ENCODE measurements around the gene PRODH2. TPM values are rescaled to one million over a fixed set of nuclear protein-coding genes. Genes with fewer than 3 reads are reported as not detected.

The PRODH2 gene
- polyA plus RNA-seq, 2 donors: not detected

DNA sequence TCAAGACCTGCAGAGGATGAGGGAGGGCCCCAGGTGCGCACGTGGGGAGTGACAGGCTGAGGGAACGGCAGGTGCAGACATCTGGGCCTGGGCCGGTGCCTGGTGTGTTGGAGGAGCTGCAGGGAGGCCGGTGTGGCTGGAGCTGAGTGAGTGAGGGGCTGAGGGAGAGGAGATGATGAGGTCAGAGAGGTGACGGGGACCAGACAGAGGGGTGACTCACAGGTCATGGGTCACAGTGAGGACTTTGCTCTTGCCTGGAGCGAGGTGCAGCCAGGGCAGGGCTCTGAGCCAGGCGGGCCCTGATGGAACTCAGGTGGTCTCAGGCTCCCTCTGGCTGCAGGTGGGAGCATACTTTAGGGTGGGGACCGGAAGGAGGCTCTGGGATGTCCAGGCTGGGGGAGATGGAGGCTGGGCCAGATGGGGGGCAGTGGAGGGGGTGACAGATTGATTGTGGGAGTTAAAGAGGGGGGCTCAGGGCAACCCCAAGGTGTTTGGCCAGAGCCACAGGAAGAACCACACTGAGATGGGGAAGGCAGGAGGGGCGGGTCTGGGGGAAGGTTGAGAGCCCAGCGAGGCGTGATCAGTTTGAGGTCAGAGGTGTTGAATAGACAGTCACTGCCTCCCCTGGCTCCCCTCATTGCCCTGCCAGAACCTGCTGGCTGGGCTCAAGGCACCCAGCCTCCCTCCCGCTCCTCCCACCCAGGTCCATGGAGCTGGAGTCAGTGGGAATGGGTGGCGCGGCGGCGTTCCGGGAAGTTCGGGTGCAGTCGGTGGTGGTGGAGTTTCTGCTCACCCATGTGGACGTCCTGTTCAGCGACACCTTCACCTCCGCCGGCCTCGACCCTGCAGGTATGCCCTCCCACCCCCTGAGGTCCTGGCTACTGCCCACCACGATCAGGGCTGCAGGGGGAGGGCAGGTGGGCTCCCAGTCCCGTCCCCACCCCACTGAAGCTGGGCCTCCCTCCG, 28.9 kb downstream of the PRODH2 start:
- no peaks in the 10 kb centered on the region for H3K27me3 ChIP-seq (ENCODE audit: control insufficient read depth in 1 of 2, insufficient read depth in 2 of 2, low read length in 2 of 2)
- no peaks in the 10 kb centered on the region for H3K9me3 ChIP-seq (ENCODE audit: control insufficient read depth in 2 of 2, insufficient read depth in 1 of 2, low read depth in 1 of 2, low read length in 1 of 2)
- peaks cover 0 to 20% of the 10 kb centered on the region in 2 donors for H3K36me3 ChIP-seq (ENCODE audit: control insufficient read depth in 2 of 2, insufficient read depth in 2 of 2, low read length in 1 of 2)
- no peak overlapping the region for H3K4me3 ChIP-seq (ENCODE audit: low read depth in 1 of 2, low read length in 2 of 2)
- peaks cover 0 to 2% of the 10 kb centered on the region in 2 donors for H3K4me1 ChIP-seq (ENCODE audit: control insufficient read depth in 2 of 2, insufficient read depth in 2 of 2, low read length in 1 of 2)
- WGBS, 2 donors: 86 to 87% methylated on average over 26 to 28 of the region's 28 CpGs
- no peak overlapping the region for H3K27ac ChIP-seq (ENCODE audit: low read depth in 2 of 2, low read length in 1 of 2)

DNA sequence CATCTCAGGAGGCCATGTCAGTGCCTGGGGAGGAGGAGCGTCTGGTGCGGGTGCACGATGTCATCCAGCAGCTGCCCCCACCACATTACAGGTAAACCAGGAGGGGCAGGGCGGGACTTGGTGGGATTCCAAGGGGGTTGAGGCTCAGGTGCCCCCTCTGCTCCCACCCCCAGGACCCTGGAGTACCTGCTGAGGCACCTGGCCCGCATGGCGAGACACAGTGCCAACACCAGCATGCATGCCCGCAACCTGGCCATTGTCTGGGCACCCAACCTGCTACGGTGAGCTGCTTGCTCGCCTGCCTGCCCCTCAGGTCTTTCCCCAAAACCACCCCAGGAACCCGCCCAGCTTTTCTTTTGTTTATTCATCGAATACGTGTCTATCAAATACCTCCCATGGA, 30.1 kb downstream of the PRODH2 start:
- WGBS, 2 donors: 95% methylated on average over 12 of the region's 12 CpGs
- no peak overlapping the region for H3K27ac ChIP-seq (ENCODE audit: low read depth in 2 of 2, low read length in 1 of 2)
- no peak overlapping the region for H3K4me3 ChIP-seq (ENCODE audit: low read depth in 1 of 2, low read length in 2 of 2)
- peaks cover 0 to 20% of the 10 kb centered on the region in 2 donors for H3K36me3 ChIP-seq (ENCODE audit: control insufficient read depth in 2 of 2, insufficient read depth in 2 of 2, low read length in 1 of 2)
- H3K4me1 ChIP-seq (ENCODE audit: control insufficient read depth in 2 of 2, insufficient read depth in 2 of 2, low read length in 1 of 2): peaks cover 0 to 2% of the 10 kb centered on the region in 2 donors
- no peaks in the 10 kb centered on the region for H3K27me3 ChIP-seq (ENCODE audit: control insufficient read depth in 1 of 2, insufficient read depth in 2 of 2, low read length in 2 of 2)
- no peaks in the 10 kb centered on the region for H3K9me3 ChIP-seq (ENCODE audit: control insufficient read depth in 2 of 2, insufficient read depth in 1 of 2, low read depth in 1 of 2, low read length in 1 of 2)

DNA sequence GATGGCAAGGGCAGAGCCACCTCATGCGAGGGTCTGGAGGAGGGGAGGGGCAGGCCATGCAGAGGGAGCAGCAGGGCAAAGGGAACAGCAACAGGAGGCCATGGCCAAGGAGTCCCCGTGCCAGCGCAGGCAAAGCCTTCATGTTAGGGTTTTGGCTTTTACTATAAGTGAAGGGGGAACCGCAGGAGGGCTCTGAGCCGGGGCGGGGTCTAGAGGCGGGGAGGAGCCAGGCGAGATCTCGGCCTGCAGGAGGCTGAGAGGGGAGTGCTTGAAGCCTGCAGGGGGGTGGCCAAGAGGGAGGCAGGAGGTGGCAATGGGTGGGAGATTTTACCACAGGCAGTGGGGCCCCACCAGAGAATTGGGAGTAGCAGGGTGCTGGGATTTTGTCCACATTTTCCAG, 31.0 kb downstream of the PRODH2 start:
- H3K4me3 ChIP-seq (ENCODE audit: low read depth in 1 of 2, low read length in 2 of 2): no peak overlapping the region
- H3K36me3 ChIP-seq (ENCODE audit: control insufficient read depth in 2 of 2, insufficient read depth in 2 of 2, low read length in 1 of 2): peaks cover 0 to 18% of the 10 kb centered on the region in 2 donors
- 82 to 91% methylated on average over 9 of the region's 9 CpGs for WGBS, 2 donors
- no peaks in the 10 kb centered on the region for H3K9me3 ChIP-seq (ENCODE audit: control insufficient read depth in 2 of 2, insufficient read depth in 1 of 2, low read depth in 1 of 2, low read length in 1 of 2)
- no peaks in the 10 kb centered on the region for H3K27me3 ChIP-seq (ENCODE audit: control insufficient read depth in 1 of 2, insufficient read depth in 2 of 2, low read length in 2 of 2)
- H3K4me1 ChIP-seq (ENCODE audit: control insufficient read depth in 2 of 2, insufficient read depth in 2 of 2, low read length in 1 of 2): peaks cover 0 to 2% of the 10 kb centered on the region in 2 donors
- H3K27ac ChIP-seq (ENCODE audit: low read depth in 2 of 2, low read length in 1 of 2): no peak overlapping the region

DNA sequence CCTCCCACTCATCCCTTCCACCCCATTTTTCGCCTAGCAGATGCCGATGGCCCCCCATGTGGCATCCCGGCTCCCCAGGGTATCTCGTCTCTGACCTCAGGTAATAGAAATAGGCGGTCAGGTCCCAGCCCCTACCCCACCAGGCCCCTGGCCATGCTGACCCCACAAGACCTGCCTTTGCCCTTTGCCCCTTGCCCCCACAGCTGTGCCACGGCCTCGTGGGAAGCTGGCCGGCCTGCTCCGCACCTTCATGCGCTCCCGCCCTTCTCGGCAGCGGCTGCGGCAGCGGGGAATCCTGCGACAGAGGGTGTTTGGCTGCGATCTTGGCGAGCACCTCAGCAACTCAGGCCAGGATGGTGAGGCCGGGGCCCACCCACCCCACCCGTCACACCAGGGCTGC, 31.9 kb downstream of the PRODH2 start:
- Histone ChIP-seq H3K4me3 (ENCODE audit: low read depth in 1 of 2, low read length in 2 of 2) (no peak overlapping the region), H3K27me3 (ENCODE audit: control insufficient read depth in 1 of 2, insufficient read depth in 2 of 2, low read length in 2 of 2) (no peaks in the 10 kb centered on the region), H3K36me3 (ENCODE audit: control insufficient read depth in 2 of 2, insufficient read depth in 2 of 2, low read length in 1 of 2) (peaks cover 0 to 18% of the 10 kb centered on the region in 2 donors), H3K27ac (ENCODE audit: low read depth in 2 of 2, low read length in 1 of 2) (no peak overlapping the region), H3K9me3 (ENCODE audit: control insufficient read depth in 2 of 2, insufficient read depth in 1 of 2, low read depth in 1 of 2, low read length in 1 of 2) (no peaks in the 10 kb centered on the region), H3K4me1 (ENCODE audit: control insufficient read depth in 2 of 2, insufficient read depth in 2 of 2, low read length in 1 of 2) (peaks cover 2% of the 10 kb centered on the region in 2 donors)
- WGBS, 2 donors: 96 to 97% methylated on average over 20 of the region's 20 CpGs

DNA sequence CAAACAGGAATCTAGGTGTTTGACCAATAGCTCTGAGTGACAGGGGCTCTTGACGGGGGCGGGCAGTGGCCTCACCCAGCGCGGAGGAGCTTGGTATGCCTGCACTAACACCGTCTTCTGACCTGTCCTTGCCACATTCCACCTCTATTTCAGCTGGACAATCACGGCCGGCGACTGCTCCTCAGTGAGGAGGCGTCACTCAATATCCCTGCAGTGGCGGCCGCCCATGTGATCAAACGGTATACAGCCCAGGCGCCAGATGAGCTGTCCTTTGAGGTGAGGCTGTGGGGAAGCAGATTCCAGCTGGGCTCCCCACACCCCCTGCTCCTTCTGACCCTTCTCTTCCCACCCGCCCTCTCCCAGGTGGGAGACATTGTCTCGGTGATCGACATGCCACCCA, 32.6 kb downstream of the PRODH2 start:
- H3K27me3 ChIP-seq (ENCODE audit: control insufficient read depth in 1 of 2, insufficient read depth in 2 of 2, low read length in 2 of 2): no peaks in the 10 kb centered on the region
- H3K27ac ChIP-seq (ENCODE audit: low read depth in 2 of 2, low read length in 1 of 2): no peak overlapping the region
- peaks cover 0 to 18% of the 10 kb centered on the region in 2 donors for H3K36me3 ChIP-seq (ENCODE audit: control insufficient read depth in 2 of 2, insufficient read depth in 2 of 2, low read length in 1 of 2)
- H3K4me1 ChIP-seq (ENCODE audit: control insufficient read depth in 2 of 2, insufficient read depth in 2 of 2, low read length in 1 of 2): peaks cover 2% of the 10 kb centered on the region in 2 donors
- H3K4me3 ChIP-seq (ENCODE audit: low read depth in 1 of 2, low read length in 2 of 2): no peak overlapping the region
- H3K9me3 ChIP-seq (ENCODE audit: control insufficient read depth in 2 of 2, insufficient read depth in 1 of 2, low read depth in 1 of 2, low read length in 1 of 2): no peaks in the 10 kb centered on the region
- 91 to 92% methylated on average over 16 of the region's 16 CpGs for WGBS, 2 donors

DNA sequence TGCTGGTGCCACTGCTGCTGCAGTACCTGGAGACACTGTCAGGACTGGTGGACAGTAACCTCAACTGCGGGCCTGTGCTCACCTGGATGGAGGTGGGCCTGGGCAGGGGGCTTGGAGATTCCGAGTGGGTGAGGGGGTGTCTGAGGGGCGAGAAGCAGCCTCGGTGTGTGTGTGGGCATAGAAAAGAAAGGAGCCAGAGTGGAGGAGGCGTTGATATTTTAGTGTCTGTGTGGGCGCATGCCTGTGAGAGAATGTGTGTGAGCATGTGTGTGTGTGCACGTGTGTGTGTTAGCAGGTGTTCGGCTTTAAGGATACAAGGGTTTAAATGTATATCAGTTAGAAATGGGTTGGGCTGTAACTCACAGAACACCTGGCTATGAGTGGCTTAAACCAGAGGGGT, 33.6 kb downstream of the PRODH2 start:
- H3K27ac ChIP-seq (ENCODE audit: low read depth in 2 of 2, low read length in 1 of 2): no peak overlapping the region
- peaks cover 0 to 18% of the 10 kb centered on the region in 2 donors for H3K36me3 ChIP-seq (ENCODE audit: control insufficient read depth in 2 of 2, insufficient read depth in 2 of 2, low read length in 1 of 2)
- H3K4me3 ChIP-seq (ENCODE audit: low read depth in 1 of 2, low read length in 2 of 2): no peak overlapping the region
- WGBS, 2 donors: 86 to 91% methylated on average over 8 of the region's 8 CpGs
- H3K27me3 ChIP-seq (ENCODE audit: control insufficient read depth in 1 of 2, insufficient read depth in 2 of 2, low read length in 2 of 2): no peaks in the 10 kb centered on the region
- H3K4me1 ChIP-seq (ENCODE audit: control insufficient read depth in 2 of 2, insufficient read depth in 2 of 2, low read length in 1 of 2): peaks cover 0 to 7% of the 10 kb centered on the region in 2 donors
- H3K9me3 ChIP-seq (ENCODE audit: control insufficient read depth in 2 of 2, insufficient read depth in 1 of 2, low read depth in 1 of 2, low read length in 1 of 2): no peaks in the 10 kb centered on the region

DNA sequence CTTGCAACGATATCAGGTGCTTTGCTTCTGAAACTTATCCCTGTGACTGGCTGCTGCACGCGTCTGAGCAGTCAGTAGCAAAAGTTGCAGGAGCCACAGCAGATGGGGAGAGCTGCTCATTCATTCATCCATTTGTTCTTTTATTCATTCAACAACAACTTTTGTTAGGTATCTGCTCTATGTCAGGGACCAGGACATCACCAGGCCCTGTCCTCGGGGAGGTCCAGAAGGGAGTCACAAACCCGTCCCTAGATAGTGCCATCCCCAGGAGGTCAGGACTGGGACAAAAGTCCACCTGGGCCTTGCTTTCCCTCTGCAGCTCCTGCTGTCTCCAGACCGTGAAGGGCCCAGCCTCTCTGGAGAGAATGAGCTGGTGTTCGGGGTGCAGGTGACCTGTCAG, 34.7 kb downstream of the PRODH2 start:
- Histone ChIP-seq H3K9me3 (ENCODE audit: control insufficient read depth in 2 of 2, insufficient read depth in 1 of 2, low read depth in 1 of 2, low read length in 1 of 2) (no peaks in the 10 kb centered on the region), H3K4me3 (ENCODE audit: low read depth in 1 of 2, low read length in 2 of 2) (no peak overlapping the region), H3K27ac (ENCODE audit: low read depth in 2 of 2, low read length in 1 of 2) (no peak overlapping the region), H3K36me3 (ENCODE audit: control insufficient read depth in 2 of 2, insufficient read depth in 2 of 2, low read length in 1 of 2) (peaks cover 0 to 18% of the 10 kb centered on the region in 2 donors), H3K4me1 (ENCODE audit: control insufficient read depth in 2 of 2, insufficient read depth in 2 of 2, low read length in 1 of 2) (peaks cover 0 to 7% of the 10 kb centered on the region in 2 donors), H3K27me3 (ENCODE audit: control insufficient read depth in 1 of 2, insufficient read depth in 2 of 2, low read length in 2 of 2) (no peaks in the 10 kb centered on the region)
- 86 to 97% methylated on average over 7 of the region's 7 CpGs for WGBS, 2 donors

DNA sequence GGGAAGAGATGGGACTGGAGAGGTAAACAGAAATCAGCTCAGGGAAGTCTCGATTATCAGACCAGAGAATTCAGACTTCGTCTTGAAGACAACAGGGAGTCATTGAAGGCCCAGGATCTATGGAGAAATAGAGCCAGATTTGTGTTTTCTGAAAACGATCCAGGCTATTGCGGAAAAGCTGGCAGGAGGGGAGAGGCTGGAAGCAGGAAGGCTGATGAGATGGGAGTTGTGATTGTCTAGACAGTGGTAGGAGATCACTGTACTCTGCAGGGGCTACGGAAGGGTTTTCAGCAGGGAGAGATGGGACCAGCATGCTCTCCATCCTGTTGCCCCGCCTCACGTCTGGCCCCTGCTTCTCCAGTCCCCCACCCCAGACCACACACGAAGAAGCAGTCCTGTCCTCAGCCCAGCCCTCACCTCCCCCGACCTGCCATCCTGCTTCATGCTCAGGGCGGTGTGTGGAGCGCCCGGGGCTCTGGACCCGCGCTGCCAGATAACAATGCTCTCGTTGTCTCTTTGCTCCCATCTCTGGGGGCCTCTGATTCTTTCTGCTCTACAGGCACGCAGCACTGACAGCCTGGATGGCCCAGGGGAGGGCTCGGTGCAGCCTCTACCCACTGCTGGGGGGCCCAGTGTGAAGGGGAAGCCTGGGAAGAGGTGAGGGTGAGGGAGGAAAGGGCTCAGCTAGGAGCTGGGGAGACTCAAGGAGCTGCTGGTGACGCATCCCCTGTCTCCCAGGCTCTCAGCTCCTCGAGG, 35.4 kb downstream of the PRODH2 start:
- H3K4me1 ChIP-seq (ENCODE audit: control insufficient read depth in 2 of 2, insufficient read depth in 2 of 2, low read length in 1 of 2): peaks cover 0 to 7% of the 10 kb centered on the region in 2 donors
- peaks cover 0 to 14% of the 10 kb centered on the region in 2 donors for H3K36me3 ChIP-seq (ENCODE audit: control insufficient read depth in 2 of 2, insufficient read depth in 2 of 2, low read length in 1 of 2)
- no peak overlapping the region for H3K4me3 ChIP-seq (ENCODE audit: low read depth in 1 of 2, low read length in 2 of 2)
- H3K9me3 ChIP-seq (ENCODE audit: control insufficient read depth in 2 of 2, insufficient read depth in 1 of 2, low read depth in 1 of 2, low read length in 1 of 2): no peaks in the 10 kb centered on the region
- H3K27ac ChIP-seq (ENCODE audit: low read depth in 2 of 2, low read length in 1 of 2): no peak overlapping the region
- no peaks in the 10 kb centered on the region for H3K27me3 ChIP-seq (ENCODE audit: control insufficient read depth in 1 of 2, insufficient read depth in 2 of 2, low read length in 2 of 2)
- WGBS, 2 donors: 78% methylated on average over 19 of the region's 19 CpGs

DNA sequence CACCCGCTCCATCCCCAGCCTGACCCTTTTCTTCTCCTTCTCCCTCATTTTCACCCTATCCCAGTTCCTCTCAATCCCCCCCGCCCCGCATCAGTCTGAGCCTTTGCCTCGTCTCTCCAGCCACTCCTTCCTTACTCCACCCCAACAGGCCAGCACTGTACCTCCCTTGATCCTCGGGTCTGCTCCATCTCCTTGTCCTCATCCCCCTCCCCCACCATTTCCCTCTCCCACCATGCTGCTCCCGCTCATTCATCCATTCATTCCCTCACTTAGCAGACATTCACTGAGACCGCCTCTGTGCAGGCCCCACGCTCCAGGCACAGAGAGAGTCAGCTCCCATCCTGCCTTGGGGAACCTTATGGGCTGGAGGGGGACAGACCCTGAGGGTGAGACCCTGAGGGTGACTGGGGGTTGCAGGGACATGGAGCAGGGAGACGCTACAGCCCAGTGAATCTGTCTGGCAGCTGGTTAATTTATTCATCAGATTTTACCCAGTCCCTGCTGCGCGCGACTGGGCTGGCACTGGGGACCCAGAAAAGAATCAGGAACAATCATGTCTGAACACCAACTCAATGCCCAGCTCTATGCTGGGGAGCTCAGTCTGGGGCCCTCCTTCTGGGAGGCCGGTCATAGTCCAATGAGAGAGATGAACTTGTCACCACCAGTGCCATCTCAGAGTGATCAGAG, 36.4 kb downstream of the PRODH2 start:
- H3K9me3 ChIP-seq (ENCODE audit: control insufficient read depth in 2 of 2, insufficient read depth in 1 of 2, low read depth in 1 of 2, low read length in 1 of 2): no peaks in the 10 kb centered on the region
- no peak overlapping the region for H3K27ac ChIP-seq (ENCODE audit: low read depth in 2 of 2, low read length in 1 of 2)
- WGBS, 2 donors: 54 to 61% methylated on average over 13 of the region's 13 CpGs
- H3K4me1 ChIP-seq (ENCODE audit: control insufficient read depth in 2 of 2, insufficient read depth in 2 of 2, low read length in 1 of 2): peaks cover 0 to 7% of the 10 kb centered on the region in 2 donors
- H3K4me3 ChIP-seq (ENCODE audit: low read depth in 1 of 2, low read length in 2 of 2): peak overlapping the region; percentile 70 to 87
- peaks cover 0 to 11% of the 10 kb centered on the region in 2 donors for H3K36me3 ChIP-seq (ENCODE audit: control insufficient read depth in 2 of 2, insufficient read depth in 2 of 2, low read length in 1 of 2)
- no peaks in the 10 kb centered on the region for H3K27me3 ChIP-seq (ENCODE audit: control insufficient read depth in 1 of 2, insufficient read depth in 2 of 2, low read length in 2 of 2)
